RPMI7951 (cell line): ENCODE measurements around the gene KBTBD13. TPM values are rescaled to one million over a fixed set of nuclear protein-coding genes. Genes with fewer than 3 reads are reported as not detected.
"Not testable (repeated sequence)": the region's sequence is repeated elsewhere in the genome, so short reads cannot be mapped to it uniquely, and the experiment has no call there.

ENCODE experiments used
- DNase-seq: peaks from one replicate; pipeline ENCODE4 v3.0.0-alpha.2; 2012; ENCODE audit warnings: low read depth
- total RNA-seq: library from RNA; depleted of rRNA; stranded (reverse); fragments of >200 nt; shearing (Covaris generic); gene quantifications from 2 replicates; pipeline ENCODE4 v1.2.3, GENCODE V29; 2014

The KBTBD13 gene
- total RNA-seq, 1 experiment from 2014 or later = not detected

DNA sequence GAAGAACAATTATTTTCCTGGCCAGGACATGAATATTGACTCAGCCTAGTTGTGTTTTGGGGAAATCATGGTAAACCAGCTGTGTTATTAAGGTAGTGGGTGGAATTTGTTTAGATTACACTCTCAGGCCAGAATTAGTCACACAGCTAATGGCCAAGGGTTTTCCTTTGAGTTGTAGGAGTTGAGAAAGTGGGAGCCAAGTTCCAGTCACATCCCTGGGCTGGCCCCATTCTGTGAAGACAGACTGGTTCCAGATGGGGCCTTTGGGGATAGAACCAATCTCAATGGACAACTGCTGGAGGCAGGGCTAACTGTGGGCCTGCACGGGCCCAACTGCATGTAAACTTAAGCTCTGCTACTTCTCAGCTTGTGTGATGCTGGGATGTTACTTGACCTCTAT lies 7.4 kb upstream of the KBTBD13 start:
- DNase-seq = peak; percentile 83

DNA sequence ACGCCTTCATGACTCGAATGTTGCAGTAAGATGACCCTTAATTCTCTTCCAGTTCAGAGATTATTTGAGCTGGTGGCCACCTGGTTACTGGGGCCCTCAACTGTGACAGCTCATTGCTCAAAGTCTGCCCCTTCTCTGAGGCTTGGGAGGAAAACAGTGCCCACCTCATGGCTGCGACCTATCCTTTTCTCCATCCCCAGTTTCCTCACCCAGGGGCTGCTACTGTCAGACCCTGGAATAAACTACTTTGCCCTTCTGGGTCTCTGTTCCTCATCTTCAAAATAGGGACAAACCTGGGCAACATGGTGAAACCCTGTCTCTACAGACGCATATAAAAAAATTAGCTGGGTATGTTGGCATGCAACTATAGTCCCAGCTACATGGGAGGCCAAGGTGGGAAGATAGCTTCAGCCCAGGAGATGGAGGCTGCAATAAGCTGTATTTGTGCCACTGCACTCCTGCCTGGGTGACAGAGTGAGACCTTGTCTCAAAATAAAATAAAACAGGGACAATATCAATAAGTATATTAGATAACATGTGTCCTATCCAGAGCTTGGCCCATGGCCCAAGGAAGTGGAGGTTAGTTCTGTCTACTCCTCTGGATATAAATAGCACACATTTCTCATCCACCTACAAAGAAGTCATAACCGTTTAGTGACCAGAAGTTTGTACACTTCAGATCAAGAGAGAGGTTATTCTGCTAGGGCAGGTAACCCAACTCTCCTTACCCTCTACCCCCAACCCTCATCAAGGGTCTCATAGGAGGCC lies 6.6 kb upstream of the KBTBD13 start:
- no peak for DNase-seq

DNA sequence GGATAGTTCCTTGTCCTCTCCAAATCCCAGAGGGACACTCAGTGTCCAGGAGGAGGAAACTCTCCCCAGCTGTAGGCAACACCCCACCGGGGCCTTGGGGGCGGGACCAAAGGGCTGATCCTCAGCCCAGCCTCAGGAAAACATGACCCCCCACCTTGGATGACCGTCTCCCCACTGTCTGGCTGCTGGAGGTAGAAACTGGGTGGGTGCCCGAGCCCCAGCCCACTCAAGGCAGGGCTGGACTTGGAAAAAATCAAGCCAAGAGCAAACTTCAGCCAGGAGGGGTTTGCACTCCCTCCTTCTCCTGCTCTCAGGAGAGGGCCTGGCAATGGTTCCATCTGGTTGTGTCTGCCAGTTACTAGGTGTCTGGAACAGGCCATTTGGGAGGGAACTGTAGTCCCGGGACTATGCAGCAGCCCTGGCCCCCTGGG lies 5.2 kb upstream of the KBTBD13 start:
- DNase-seq = no peak

- peak; percentile 34 for DNase-seq
These were observed 4.5 kb upstream of the KBTBD13 start for GRCh38 chr15:65072027-65072426.

GRCh38 chr15:65072617-65073016 lies 3.9 kb upstream of the KBTBD13 start:
- DNase-seq = no peak

DNA sequence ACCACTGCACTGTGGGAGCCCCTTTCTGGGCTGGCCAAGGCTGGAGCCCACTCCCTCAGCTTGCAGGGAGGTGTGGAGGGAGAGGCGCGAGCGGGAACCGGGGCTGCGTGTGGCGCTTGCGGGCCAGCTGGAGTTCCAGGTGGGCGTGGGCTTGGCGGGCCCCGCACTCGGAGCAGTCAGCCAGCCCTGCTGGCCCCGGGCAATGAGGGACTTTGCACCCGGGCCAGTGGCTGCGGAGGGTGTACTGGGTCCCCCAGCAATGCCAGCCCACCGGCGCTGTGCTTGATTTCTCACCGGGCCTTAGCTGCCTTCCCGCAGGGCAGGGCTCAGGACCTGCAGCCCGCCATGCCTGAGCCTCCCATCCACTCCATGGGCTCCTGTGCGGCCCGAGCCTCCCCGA lies 1.6 kb upstream of the KBTBD13 start:
- DNase-seq = not testable (repeated sequence)

DNA sequence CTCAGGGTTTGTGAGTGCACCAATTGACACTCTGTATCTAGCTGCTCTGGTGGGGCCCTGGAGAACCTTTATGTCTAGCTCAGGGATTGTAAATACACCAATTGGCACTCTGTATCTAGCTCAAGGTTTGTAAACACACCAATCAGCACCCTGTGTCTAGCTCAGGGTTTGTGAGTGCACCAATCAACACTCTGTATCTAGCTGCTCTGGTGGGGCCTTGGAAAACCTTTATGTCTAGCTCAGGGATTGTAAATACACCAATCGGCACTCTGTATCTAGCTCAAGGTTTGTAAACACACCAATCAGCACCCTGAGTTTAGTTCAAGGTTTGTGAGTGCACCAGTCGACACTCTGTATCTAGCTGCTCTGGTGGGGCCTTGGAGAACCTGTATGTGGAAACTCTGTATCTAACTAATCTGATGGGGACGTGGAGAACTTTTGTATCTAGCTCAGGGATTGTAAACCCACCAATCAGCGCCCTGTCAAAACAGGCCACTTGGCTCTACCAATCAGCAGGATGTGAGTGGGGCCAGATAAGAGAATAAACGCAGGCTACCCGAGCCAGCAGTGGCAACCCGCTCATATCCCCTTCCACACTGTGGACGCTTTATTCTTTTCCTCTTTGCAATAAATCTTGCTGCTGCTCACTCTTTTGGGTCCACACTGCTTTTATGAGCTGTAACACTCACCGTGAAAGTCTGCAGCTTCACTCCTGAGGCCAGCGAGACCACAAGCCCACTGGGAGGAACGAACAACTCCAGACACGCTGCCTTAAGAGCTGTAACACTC lies 745 bp upstream of the KBTBD13 start:
- not testable (repeated sequence) for DNase-seq

GRCh38 chr15:65077291-65077980 lies 890 bp downstream of the KBTBD13 start:
- DNase-seq = no peak

DNA sequence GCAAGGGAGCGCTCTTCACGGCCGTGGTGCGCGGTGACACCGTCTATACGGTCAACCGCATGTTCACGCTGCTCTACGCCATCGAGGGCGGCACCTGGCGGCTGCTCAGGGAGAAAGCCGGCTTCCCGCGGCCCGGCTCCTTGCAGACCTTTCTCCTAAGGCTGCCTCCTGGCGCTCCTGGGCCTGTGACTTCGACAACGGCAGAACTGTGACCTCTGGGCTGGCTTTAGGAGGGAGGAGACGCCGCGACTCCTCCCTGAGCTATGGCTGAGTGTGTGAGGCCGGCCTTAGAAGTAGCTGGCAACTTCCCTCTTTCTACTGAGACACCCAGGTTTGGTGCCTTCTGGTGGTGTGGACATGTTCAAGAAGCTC lies 1.4 kb downstream of the KBTBD13 start:
- peak; percentile 62 for DNase-seq

GRCh38 chr15:65079580-65079979 lies 3.0 kb downstream of the KBTBD13 start:
- no peak for DNase-seq

DNA sequence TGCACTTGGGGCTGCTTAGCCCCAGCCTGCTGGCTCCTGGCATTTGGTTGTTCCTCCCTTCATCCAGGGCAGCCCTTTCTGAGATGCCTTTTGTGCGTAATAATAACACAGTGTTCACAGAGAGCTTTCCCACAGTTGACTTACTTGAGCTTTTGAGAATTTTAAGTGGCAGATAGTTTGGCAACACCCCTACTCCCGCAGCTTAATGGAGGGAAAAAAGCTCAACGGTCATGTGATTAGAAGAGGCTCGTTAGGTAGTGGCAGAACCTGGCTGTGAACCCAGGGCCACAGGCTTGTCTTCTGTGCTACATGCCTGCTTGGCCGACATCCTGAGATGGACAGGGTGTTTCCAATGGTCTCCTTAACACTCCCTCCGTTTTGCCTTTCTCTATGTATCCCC lies 4.7 kb downstream of the KBTBD13 start:
- DNase-seq = no peak

GRCh38 chr15:65081758-65082157 lies 5.2 kb downstream of the KBTBD13 start:
- DNase-seq = no peak

- no peak for DNase-seq
These were observed 5.9 kb downstream of the KBTBD13 start for GRCh38 chr15:65082303-65082953.

DNA sequence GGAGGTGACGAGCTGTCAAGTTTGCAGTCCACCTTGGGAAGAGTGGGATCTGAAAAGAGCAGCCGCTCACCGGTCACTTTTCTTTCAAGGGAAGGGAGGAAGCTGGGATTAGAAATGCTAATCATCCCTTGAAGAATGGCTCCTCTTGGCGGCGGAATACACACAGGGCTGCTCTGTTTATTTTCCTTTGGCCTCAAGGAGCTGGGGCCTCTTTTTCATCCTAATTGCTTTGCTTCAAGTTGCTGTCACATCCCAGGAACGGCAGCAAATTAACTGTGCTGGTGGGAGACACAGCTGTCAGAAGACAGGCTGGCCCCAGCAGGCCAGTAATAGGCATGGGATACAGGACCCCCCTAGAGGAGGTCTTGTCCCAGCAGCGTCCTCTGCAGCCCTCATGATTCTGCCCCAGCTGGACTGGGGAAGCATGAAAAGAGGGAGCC lies 6.7 kb downstream of the KBTBD13 start:
- DNase-seq = peak; percentile 29

- no peak for DNase-seq
These were observed 8.1 kb downstream of the KBTBD13 start for GRCh38 chr15:65084500-65085206.

DNA sequence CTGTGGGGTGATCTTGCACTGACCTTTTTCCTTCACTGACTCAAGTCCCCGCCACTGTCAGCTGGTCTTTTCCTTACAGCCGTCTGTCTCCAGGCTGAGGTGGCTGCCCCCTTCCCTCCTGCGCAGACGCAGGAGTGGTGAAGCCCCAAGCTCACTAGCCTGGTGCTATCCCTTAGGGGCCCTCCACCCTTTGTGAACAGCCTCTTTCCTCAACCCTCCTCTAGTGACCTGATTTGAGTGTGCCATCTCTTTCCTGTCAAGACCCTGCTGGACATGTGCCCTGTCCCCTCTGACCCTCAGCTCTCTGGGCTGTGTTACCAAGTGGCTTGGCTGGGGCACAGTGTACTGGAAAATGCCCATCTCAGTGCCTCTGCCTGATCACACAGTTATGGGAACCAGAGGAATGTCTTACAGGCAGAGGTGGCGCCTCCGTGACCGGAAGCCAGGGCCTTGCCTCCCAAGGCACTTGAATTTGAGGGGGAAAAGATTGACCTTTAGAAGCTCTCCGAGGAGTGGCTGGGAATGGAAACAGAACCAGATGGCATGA lies 8.7 kb downstream of the KBTBD13 start:
- DNase-seq = no peak

DNA sequence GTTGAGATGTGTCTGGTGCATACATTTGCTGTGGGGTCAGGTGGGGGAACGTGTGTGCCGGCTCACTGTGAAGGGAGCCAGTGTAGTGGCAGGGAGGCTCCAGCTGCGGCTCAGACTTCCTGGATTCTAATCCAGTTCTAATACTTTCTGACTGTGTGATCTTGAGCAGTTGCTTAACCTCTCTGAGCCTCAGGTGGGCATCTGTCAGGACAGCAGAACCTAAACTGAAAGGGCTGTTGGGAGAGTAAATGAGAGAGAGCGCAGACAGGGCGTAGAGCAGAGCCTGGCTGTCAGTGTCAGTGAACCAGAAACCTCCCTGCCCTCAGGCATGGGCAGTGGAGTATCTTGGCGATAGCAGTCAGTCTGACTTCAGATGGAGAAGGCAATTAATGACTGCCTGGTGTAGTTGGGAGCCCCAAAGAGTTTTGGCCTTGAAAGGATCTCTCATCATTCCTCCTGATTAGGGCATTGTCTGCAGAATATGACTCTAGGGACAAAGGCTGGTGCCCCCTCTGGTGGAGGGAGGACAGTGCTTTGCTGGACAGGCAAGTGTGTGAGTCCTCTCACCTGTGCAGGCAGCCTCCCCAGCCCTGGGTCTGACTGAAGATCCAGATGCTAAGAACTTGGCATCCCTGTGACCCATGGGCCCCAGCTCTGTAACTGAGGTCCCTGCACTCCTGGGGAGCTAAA lies 9.6 kb downstream of the KBTBD13 start:
- peak; percentile 24 for DNase-seq

- no peak for DNase-seq
These were observed 10.2 kb downstream of the KBTBD13 start for GRCh38 chr15:65086680-65087111.

DNA sequence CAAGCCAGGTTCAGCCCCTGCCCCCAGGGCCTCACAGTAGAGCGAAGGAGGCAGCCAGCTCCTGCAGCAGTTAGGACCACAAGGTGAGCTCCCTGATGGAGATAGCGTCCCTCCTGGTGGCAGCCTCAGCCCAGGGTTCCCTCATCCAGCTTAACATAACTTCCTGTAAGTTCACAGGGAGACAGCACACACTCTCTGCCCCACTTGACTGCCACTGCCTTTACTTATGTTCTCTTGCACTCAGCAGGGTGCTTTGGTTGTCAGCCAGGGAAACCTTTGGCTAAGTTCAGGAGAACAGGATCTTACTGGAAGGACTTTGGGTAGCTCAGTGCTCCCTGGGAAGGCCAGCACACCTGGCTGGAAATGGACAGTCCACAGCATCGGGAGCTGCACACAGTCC lies 10.9 kb downstream of the KBTBD13 start:
- no peak for DNase-seq

GRCh38 chr15:65087873-65088642 lies 11.5 kb downstream of the KBTBD13 start:
- no peak for DNase-seq
